NB4 (cell line): ENCODE measurements around the gene TPP2.

Source experiments
- CTCF ChIP-seq: IDR thresholded peaks from one replicate; pipeline ENCODE4 v1.5.1; 2012; ENCODE audit warnings: low read depth, low read length
- MAX ChIP-seq: IDR thresholded peaks from 2 replicates; pipeline ENCODE4 v1.6.1; 2011; ENCODE audit warnings: low read depth, low read length
- POLR2A ChIP-seq: IDR thresholded peaks from 2 replicates; pipeline ENCODE4 v1.6.1; 2011; ENCODE audit warnings: mild to moderate bottlenecking; ENCODE audit not compliant: insufficient read length; ENCODE audit errors: extremely low read depth

DNA sequence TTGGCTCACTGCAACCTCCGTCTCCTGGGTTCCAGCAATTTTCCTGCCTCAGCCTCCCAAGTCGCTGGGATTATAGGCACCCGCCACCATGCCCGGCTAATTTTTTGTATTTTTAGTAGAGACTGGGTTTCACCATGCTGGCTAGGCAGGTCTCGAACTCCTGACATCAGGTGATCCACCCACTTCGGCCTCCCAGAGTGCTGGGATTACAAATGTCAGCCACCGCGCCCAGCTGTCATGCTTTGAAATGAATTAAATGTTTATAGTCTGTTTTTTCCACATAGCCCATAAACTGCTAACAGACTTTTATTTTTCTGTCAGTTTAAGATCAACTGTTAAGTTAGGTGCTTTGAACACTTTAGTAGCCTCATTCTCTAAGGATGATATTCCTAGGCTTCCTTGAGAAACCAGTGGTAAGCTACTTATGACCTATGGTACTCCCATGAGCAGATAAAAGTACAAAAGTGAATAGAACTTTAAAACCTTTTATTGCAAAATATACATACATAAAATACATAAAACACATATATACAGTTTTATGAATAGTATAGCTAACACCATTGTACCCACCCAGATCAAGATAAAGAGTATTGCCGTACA, 13.6 kb downstream of the TPP2 start:
- TF ChIP-seq CTCF (no peak), POLR2A (no peak), MAX (no peak)
